CD14-positive monocyte (primary cell): ENCODE results near the gene RCAN3. TPM values are rescaled to one million over a fixed set of nuclear protein-coding genes. Genes with fewer than 3 reads are reported as not detected.

Experiments used
- DNase-seq, 3 donors: peaks; one replicate each; pipeline ENCODE4 v3.0.0-alpha.2; 2011 to 2022
- H2AFZ ChIP-seq: 2 replicates; pipeline ENCODE4 v1.6.0; 2012; ENCODE audit warnings: mild to moderate bottlenecking, low read depth, low read length, inconsistent platforms; ENCODE audit not compliant: insufficient read depth, poor library complexity, severe bottlenecking
- H3K27ac ChIP-seq, 2 donors: 1 replicate in 1 of 2; 2 replicates in 1 of 2; pipeline ENCODE4 v1.5.1; 2012 to 2013; ENCODE audit warnings: low read length in 2 of 2, control low read depth in 1 of 2, inconsistent platforms in 1 of 2, low read depth in 1 of 2, mild to moderate bottlenecking in 1 of 2
- H3K27me3 ChIP-seq, 2 donors: one replicate each; pipeline versions ENCODE4 v1.6.0 to v1.6.1; 2011 to 2013; ENCODE audit warnings: low read length in 2 of 2; ENCODE audit not compliant: control insufficient read depth in 2 of 2, insufficient read depth in 2 of 2
- H3K36me3 ChIP-seq, 2 donors: replicated peaks in 1 of 2; 1 replicate in 1 of 2; 2 replicates in 1 of 2; pipeline versions ENCODE4 v1.5.1 to v1.6.1; 2012 to 2013; ENCODE audit warnings: low read length in 2 of 2, control low read depth in 1 of 2, inconsistent platforms in 1 of 2, mild to moderate bottlenecking in 1 of 2; ENCODE audit not compliant: insufficient read depth in 2 of 2, control insufficient read depth in 1 of 2
- H3K4me1 ChIP-seq, 2 donors: 1 replicate in 1 of 2; 2 replicates in 1 of 2; pipeline versions ENCODE4 v1.5.1 to v1.6.1; 2012 to 2013; ENCODE audit warnings: low read length in 2 of 2, control low read depth in 1 of 2, inconsistent platforms in 1 of 2, mild to moderate bottlenecking in 1 of 2, moderate library complexity in 1 of 2; ENCODE audit not compliant: insufficient read depth in 2 of 2, control insufficient read depth in 1 of 2
- H3K4me2 ChIP-seq: replicated peaks from 2 replicates; pipeline ENCODE3; 2012; ENCODE audit warnings: low read length, moderate library complexity, mild to moderate bottlenecking; ENCODE audit not compliant: poor library complexity, severe bottlenecking; ENCODE audit errors: extremely low read depth
- H3K4me3 ChIP-seq, 3 experiments: fragments of 200-600 bp in 1 of 3; sonication (generic) in 1 of 3; replicated peaks in 1 of 3; 1 replicate in 2 of 3; 2 replicates in 1 of 3; pipeline ENCODE4 v1.5.1; 2011 to 2013; ENCODE audit warnings: low read length in 3 of 3, mild to moderate bottlenecking in 3 of 3, control low read depth in 2 of 3, low read depth in 2 of 3, inconsistent platforms in 1 of 3, moderate library complexity in 1 of 3
- H3K79me2 ChIP-seq: 2 replicates; pipeline ENCODE4 v1.6.0; 2012; ENCODE audit warnings: mild to moderate bottlenecking, control low read depth, inconsistent platforms, low read length, moderate library complexity; ENCODE audit not compliant: insufficient read depth
- H3K9ac ChIP-seq: 2 replicates; pipeline ENCODE4 v1.6.0; 2017; ENCODE audit warnings: low read length, mild to moderate bottlenecking; ENCODE audit not compliant: insufficient read depth, poor library complexity, severe bottlenecking
- H3K9me3 ChIP-seq, 2 donors: replicated peaks in 1 of 2; 1 replicate in 1 of 2; 2 replicates in 1 of 2; pipeline versions ENCODE4 v1.5.1 to v1.6.1; 2012 to 2013; ENCODE audit warnings: low read length in 2 of 2, control low read depth in 1 of 2; ENCODE audit not compliant: control insufficient read depth in 1 of 2, insufficient read depth in 1 of 2
- H4K20me1 ChIP-seq: 2 replicates; pipeline ENCODE4 v1.6.0; 2012; ENCODE audit warnings: mild to moderate bottlenecking, low read length, control low read depth, moderate library complexity; ENCODE audit not compliant: insufficient read depth
- H3K27ac Mint-ChIP-seq, 7 donors: one replicate each; pipeline ENCODE4 v1.8.0; 2020; ENCODE audit warnings: mild to moderate bottlenecking in 7 of 7, mixed read lengths in 7 of 7, moderate library complexity in 6 of 7, inconsistent platforms in 2 of 7
- H3K27me3 Mint-ChIP-seq, 3 donors: one replicate each; pipeline ENCODE4 v1.8.0; 2021 to 2022; ENCODE audit warnings: low read depth in 3 of 3, mild to moderate bottlenecking in 3 of 3, mixed read lengths in 3 of 3, moderate library complexity in 3 of 3, inconsistent platforms in 1 of 3
- H3K36me3 Mint-ChIP-seq, 2 donors: one replicate each; pipeline ENCODE4 v1.8.0; 2020; ENCODE audit warnings: mixed read lengths in 2 of 2, inconsistent platforms in 1 of 2, mild to moderate bottlenecking in 1 of 2
- H3K4me1 Mint-ChIP-seq: one replicate; pipeline ENCODE4 v1.8.0; 2020; ENCODE audit warnings: mild to moderate bottlenecking, mixed read lengths
- H3K4me3 Mint-ChIP-seq, 2 donors: one replicate each; pipeline ENCODE4 v1.8.0; 2020; ENCODE audit warnings: mild to moderate bottlenecking in 2 of 2, mixed read lengths in 2 of 2, moderate library complexity in 1 of 2
- H3K9me3 Mint-ChIP-seq, 7 donors: one replicate each; pipeline ENCODE4 v1.8.0; 2020 to 2022; ENCODE audit warnings: mixed read lengths in 7 of 7, mild to moderate bottlenecking in 6 of 7, moderate library complexity in 6 of 7, inconsistent platforms in 2 of 7
- CTCF ChIP-seq: fragments of 200-600 bp; IDR thresholded peaks from one replicate; pipeline ENCODE4 v1.8.0; 2022; ENCODE audit warnings: antibody characterized with exemption, mild to moderate bottlenecking
- WGBS: methylation state at CpG from one replicate; pipeline ENCODE4 v1.1.5; 2013; ENCODE audit warnings: missing lambda C conversion rate; ENCODE audit not compliant: insufficient coverage; 5-methylcytosine and 5-hydroxymethylcytosine counted together
- intact Hi-C, 2 donors: fragments of 100-400 bp; cut with micrococcal nuclease; formaldehyde crosslinking; loops; one replicate each; pipeline versions ENCODE4 v1.15.0 to v1.15.1; 2023
- polyA plus RNA-seq, 3 donors: library from polyadenylated mRNA; depleted of rRNA in 1 of 3; unstranded in 2 of 3; stranded (reverse) in 1 of 3; fragments of 300-500 nt in 2 of 3; fragments of >200 nt in 1 of 3; fragmentation: Illumina TruSeq in 2 of 3; gene quantifications; 1 replicate in 2 of 3; 2 replicates in 1 of 3; pipeline ENCODE4 v1.2.3, GENCODE V29; 2012 to 2021

Gene RCAN3
- polyA plus RNA-seq, 3 donors = 7.1 to 9.1 (median 8.8) TPM

- Histone ChIP-seq H3K27ac (no peak overlapping the region), H2AFZ (no peak overlapping the region), H3K79me2 (no peaks in the 10 kb centered on the region), H4K20me1 (no peaks in the 10 kb centered on the region), H3K9ac (no peak overlapping the region), H3K4me1 (peaks cover 0 to 7% of the 10 kb centered on the region in 2 donors), H3K36me3 (peaks cover 0 to 3% of the 10 kb centered on the region in 2 donors), H3K9me3 (no peaks in the 10 kb centered on the region), H3K27me3 (no peaks in the 10 kb centered on the region), H3K4me3 (no peak overlapping the region), H3K4me2 (no peak overlapping the region)
- intact Hi-C loops = loop anchor here in 1 of 2 donors (5.0 kb wide), 1 partner anchor 33 kb away; no protein-coding TSS in a partner anchor
- Mint-ChIP-seq H3K36me3 (peaks cover 9 to 10% of the 10 kb centered on the region in 2 donors), H3K4me1 (peaks cover 9% of the 10 kb centered on the region), H3K9me3 (peaks cover 0 to 5% (median 0%) of the 10 kb centered on the region in 7 donors), H3K27ac (no peak overlapping the region), H3K4me3 (no peak overlapping the region), H3K27me3 (peaks cover 0 to 2% (median 1%) of the 10 kb centered on the region in 3 donors)
- no peak for DNase-seq
- no peak for TF ChIP-seq CTCF
These were observed 28.4 kb upstream of the RCAN3 start for GRCh38 chr1:24474193-24474592.

DNA sequence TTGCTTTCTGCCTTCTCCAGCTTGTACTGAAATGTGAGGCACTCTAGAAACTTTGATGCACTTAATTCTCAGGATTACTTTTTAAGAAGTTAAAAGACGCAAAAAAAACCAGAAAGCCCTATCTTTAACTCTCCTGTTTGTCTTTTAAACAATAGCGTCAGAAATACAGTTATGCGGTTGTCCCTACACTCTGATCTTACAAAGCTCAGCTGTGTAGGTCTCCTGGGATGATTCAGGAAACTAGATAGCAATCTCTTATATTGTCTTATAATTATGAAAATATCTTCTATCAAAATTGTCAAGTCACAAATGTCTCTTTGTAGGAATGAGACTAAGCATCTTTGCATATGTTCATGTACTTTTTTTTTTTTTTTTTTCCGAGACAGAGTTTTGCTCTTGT is 26.9 kb upstream of the RCAN3 start:
- Histone ChIP-seq H3K27ac (no peak overlapping the region), H3K27me3 (no peaks in the 10 kb centered on the region), H3K4me1 (peaks cover 5 to 7% of the 10 kb centered on the region in 2 donors), H3K4me3 (no peak overlapping the region), H3K4me2 (no peak overlapping the region), H4K20me1 (no peaks in the 10 kb centered on the region), H3K79me2 (no peaks in the 10 kb centered on the region), H3K9me3 (no peaks in the 10 kb centered on the region), H3K36me3 (no peaks in the 10 kb centered on the region), H3K9ac (no peak overlapping the region), H2AFZ (no peak overlapping the region)
- Mint-ChIP-seq H3K27me3 (peaks cover 0 to 2% (median 1%) of the 10 kb centered on the region in 3 donors), H3K4me1 (peaks cover 12% of the 10 kb centered on the region), H3K36me3 (peaks cover 0 to 5% of the 10 kb centered on the region in 2 donors), H3K9me3 (peaks cover 0 to 2% (median 0%) of the 10 kb centered on the region in 7 donors), H3K27ac (no peak overlapping the region), H3K4me3 (no peak overlapping the region)
- intact Hi-C loops = no loop called here
- no peak for TF ChIP-seq CTCF
- no peak for DNase-seq
- WGBS = 100% methylated on average over 3 of the region's 4 CpGs
